Ectodermal cell (in vitro differentiated cells): Measurements from ENCODE around the gene FNDC1.

Experiments
- H3K27ac ChIP-seq: 2 replicates; pipeline ENCODE4 v1.7.0; 2013; ENCODE audit warnings: mild to moderate bottlenecking, low read depth, low read length; ENCODE audit not compliant: insufficient read depth, poor library complexity, severe bottlenecking
- H3K27me3 ChIP-seq: 2 replicates; pipeline ENCODE4 v1.7.0; 2013; ENCODE audit warnings: mild to moderate bottlenecking, low read length; ENCODE audit not compliant: insufficient read depth, control insufficient read depth, poor library complexity, severe bottlenecking
- H3K36me3 ChIP-seq: one replicate; pipeline ENCODE4 v1.7.0; 2013; ENCODE audit warnings: low read length; ENCODE audit not compliant: control insufficient read depth, insufficient read depth
- H3K4me1 ChIP-seq: one replicate; pipeline ENCODE4 v1.7.0; 2013; ENCODE audit warnings: low read length; ENCODE audit not compliant: control insufficient read depth, insufficient read depth
- H3K4me3 ChIP-seq: 2 replicates; pipeline ENCODE4 v1.7.0; 2013; ENCODE audit warnings: low read depth, low read length, control low read depth; ENCODE audit not compliant: insufficient read depth
- H3K9me3 ChIP-seq: 2 replicates; pipeline ENCODE4 v1.7.0; 2013; ENCODE audit warnings: mild to moderate bottlenecking, low read length, moderate library complexity; ENCODE audit not compliant: control insufficient read depth
- WGBS, 2 experiments: methylation state at CpG; one replicate each; pipeline ENCODE4 v1.1.7; 2013; ENCODE audit warnings: missing lambda C conversion rate in 2 of 2; 5-methylcytosine and 5-hydroxymethylcytosine counted together

The FNDC1 gene

DNA sequence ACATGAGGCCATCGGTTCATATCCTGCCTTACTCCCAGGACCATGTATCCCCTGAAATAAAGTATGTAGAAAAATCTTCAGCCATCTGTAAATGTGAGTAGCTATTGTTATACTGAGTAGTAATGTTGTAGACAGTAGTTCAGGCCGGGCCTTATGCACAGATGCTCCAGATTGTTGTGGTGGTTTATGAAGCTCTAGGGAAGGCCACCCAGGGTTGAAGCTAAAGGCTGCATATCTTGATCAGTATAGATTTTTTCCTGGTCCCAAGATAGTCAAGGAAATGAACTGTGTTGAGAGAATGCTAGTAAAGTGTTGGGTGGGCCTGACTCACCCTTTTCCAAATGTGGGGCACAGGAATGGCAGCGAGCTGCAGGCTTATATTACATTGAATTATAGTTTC, 81.4 kb downstream of the FNDC1 start:
- H3K27me3 ChIP-seq = no peaks in the 10 kb centered on the region
- no peaks in the 10 kb centered on the region for H3K4me1 ChIP-seq
- WGBS, 2 experiments = 96 to 97% methylated on average over 3 of the region's 3 CpGs
- no peaks in the 10 kb centered on the region for H3K36me3 ChIP-seq
- H3K9me3 ChIP-seq = no peaks in the 10 kb centered on the region
- H3K4me3 ChIP-seq = no peak overlapping the region
- H3K27ac ChIP-seq = no peak overlapping the region

DNA sequence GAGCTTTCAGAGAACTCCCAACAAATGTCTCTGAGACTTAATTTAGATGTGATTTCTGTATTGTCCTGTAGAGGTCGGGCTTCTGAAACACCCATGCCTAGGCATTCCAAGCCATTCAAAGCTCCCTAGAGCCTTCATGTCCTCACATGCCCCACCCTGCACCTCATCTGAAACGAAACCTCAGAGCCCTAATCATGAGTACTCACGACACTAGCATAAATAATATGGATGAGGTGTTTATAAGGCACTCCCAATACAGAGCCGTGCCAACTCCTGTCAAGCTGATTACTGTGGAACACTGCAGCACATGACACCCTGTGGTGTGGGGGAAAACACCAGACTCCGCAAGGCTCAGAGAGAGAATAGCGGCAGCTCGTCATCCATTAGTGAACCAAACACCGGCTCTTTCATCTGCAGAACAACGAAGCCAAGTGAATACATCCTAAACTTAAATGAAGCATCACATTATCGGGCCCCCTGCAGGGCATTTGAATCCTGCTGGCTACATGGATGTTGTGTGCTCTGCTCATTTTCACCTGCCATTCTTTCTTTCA, 83.8 kb downstream of the FNDC1 start:
- no peaks in the 10 kb centered on the region for H3K27me3 ChIP-seq
- no peak overlapping the region for H3K27ac ChIP-seq
- H3K4me3 ChIP-seq = no peak overlapping the region
- no peaks in the 10 kb centered on the region for H3K9me3 ChIP-seq
- no peaks in the 10 kb centered on the region for H3K36me3 ChIP-seq
- H3K4me1 ChIP-seq = no peaks in the 10 kb centered on the region
- 56 to 61% methylated on average over 10 of the region's 10 CpGs for WGBS, 2 experiments

DNA sequence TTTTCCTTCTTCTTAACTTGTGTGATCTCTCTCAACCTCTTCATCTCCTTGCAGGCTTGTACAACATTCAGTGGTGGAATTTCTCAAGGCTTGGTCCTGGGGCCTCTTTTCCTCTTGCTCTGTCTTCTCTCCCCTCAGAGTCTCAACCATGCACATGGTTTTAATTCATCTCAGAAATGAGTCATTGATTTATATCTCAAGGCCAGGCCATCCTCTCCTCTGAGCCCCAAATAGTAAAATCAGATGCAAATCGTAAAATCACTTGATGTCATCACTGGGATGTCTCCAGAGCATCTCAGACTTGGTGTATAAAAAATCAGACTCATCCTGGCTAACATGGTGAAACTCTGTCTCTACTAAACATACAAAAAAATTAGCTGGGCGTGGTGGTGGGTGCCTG, 85.0 kb downstream of the FNDC1 start:
- no peaks in the 10 kb centered on the region for H3K4me1 ChIP-seq
- WGBS, 2 experiments = 88 to 95% methylated on average over 2 of the region's 2 CpGs
- H3K36me3 ChIP-seq = no peaks in the 10 kb centered on the region
- H3K9me3 ChIP-seq = no peaks in the 10 kb centered on the region
- no peak overlapping the region for H3K4me3 ChIP-seq
- H3K27ac ChIP-seq = no peak overlapping the region
- H3K27me3 ChIP-seq = no peaks in the 10 kb centered on the region

DNA sequence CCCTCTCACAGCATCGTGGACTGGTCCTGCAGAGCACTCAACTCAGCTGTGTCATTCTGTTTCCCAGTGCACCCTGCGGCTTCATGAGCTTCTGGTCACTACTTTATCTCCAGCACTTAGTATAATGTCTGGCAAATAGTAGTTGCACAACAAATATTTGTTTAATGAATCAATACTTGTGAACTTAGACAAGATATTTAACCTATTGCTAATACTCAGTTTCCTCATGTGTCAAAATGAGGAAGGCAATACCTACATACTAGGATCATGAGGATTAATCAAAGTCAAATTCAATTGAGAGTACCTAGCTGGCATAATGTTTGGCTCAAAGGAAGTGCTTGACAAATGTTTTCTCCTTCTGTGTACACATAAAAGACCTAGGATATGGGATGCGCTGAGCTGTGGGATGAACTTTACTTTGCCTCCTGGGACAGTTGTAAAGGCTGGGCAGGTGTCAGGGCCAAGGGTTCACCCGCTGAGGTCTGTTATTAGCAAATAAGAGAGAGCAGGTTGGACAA, 86.3 kb downstream of the FNDC1 start:
- Histone ChIP-seq H3K36me3 (no peaks in the 10 kb centered on the region), H3K9me3 (no peaks in the 10 kb centered on the region), H3K27me3 (no peaks in the 10 kb centered on the region), H3K27ac (no peak overlapping the region), H3K4me3 (no peak overlapping the region), H3K4me1 (no peaks in the 10 kb centered on the region)
- 75 to 81% methylated on average over 4 of the region's 4 CpGs for WGBS, 2 experiments

DNA sequence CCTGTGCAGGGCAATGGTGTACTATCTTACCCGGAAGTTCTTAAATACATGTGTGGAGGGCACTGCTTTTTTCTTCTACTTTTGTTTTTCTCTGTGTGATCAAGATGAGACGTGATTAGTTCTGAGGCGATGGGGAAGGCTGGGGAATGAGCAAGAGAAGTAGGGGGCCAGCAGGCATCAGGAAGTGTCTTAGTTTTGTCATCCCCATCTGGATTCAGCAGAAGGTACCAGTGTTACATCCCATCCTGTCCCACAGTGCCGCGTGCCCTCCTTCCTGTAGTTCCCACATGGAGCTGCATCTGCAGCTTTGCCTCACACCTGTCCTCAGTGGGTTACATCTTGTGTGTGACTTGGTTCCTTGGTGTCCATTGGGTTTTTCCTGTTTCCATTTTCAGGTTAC, 86.9 kb downstream of the FNDC1 start:
- Histone ChIP-seq H3K4me3 (no peak overlapping the region), H3K27ac (no peak overlapping the region), H3K27me3 (no peaks in the 10 kb centered on the region), H3K9me3 (no peaks in the 10 kb centered on the region), H3K4me1 (no peaks in the 10 kb centered on the region), H3K36me3 (no peaks in the 10 kb centered on the region)
- WGBS, 2 experiments = 95 to 99% methylated on average over 5 of the region's 5 CpGs

DNA sequence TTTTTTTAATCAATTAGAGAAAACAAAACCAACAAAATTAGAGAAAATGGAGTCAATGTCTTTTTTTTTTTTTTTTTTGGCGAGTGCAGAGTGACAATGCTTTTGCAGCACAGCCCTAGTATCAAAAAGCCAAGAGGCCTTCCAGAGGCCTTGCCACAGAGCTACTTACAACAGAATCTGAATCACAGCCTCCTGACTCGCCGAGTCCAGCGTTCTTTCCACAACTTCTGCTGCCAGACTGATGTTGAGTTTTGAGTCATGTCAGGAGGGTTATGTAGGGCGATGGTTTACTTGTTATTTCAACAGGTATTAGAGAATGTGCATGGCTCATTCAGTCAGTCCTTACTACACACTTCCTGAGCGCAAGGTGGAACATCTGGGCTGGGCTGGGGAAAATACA, 88.6 kb downstream of the FNDC1 start:
- no peaks in the 10 kb centered on the region for H3K27me3 ChIP-seq
- H3K9me3 ChIP-seq = no peaks in the 10 kb centered on the region
- no peak overlapping the region for H3K27ac ChIP-seq
- H3K4me3 ChIP-seq = no peak overlapping the region
- no peaks in the 10 kb centered on the region for H3K36me3 ChIP-seq
- 91 to 92% methylated on average over 6 of the region's 6 CpGs for WGBS, 2 experiments
- no peaks in the 10 kb centered on the region for H3K4me1 ChIP-seq

DNA sequence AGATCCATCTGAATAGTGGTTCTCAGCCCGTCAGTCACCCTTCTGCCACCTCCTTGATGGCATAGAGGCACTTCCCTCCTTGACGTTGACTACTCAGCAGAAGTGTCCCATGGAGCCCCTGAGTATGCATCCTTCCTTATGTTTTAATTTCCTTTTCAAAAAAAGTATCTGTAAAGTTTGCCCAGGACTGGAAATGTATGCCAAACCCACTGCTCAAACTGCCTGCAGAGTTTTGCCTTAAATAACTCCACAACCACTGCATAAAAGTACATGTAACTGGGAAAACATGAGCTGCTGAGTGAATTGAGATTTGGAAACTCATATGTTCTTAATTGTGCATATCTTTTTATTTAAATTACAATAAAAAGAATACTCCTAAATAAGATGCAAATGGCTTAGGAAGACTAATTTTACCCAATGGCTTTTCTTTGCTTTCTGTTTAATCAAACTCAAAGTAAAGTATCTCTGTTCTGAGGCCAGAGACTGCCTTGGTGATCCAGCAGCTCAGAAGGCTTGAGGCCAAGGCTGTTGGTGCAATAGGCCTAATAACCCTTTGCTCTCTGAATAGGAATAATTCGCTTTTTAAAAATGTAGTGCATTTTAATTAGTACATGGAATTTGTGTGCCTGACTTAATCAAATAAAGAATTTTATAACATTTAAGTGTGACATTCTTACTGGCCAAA, 90.4 kb downstream of the FNDC1 start:
- no peak overlapping the region for H3K4me3 ChIP-seq
- no peaks in the 10 kb centered on the region for H3K9me3 ChIP-seq
- no peaks in the 10 kb centered on the region for H3K27me3 ChIP-seq
- no peak overlapping the region for H3K27ac ChIP-seq
- H3K36me3 ChIP-seq = no peaks in the 10 kb centered on the region
- WGBS, 2 experiments = 84 to 87% methylated on average over 2 to 3 of the region's 3 CpGs
- no peaks in the 10 kb centered on the region for H3K4me1 ChIP-seq

DNA sequence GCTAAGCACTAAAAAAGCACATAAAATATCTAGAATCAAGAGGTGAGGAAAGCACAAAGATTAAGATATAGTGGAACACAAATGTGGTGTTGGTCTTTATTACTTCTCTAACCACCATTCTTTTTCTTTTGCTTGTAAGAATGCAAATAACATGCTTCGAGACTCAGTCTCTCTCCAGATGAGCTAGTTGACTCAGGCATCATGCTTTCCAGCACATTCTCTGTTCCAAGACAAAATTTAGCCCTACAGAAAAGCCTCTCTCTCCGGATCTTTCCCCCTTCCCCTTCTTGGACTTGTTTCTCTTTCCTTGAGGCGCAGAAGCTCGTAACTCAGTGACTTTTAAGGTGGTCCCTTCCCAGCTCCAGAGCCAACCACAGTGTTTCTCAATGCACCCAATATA, 91.0 kb downstream of the FNDC1 start:
- no peaks in the 10 kb centered on the region for H3K4me1 ChIP-seq
- H3K27ac ChIP-seq = no peak overlapping the region
- no peaks in the 10 kb centered on the region for H3K9me3 ChIP-seq
- H3K4me3 ChIP-seq = no peak overlapping the region
- no peaks in the 10 kb centered on the region for H3K27me3 ChIP-seq
- no peaks in the 10 kb centered on the region for H3K36me3 ChIP-seq
- WGBS, 2 experiments = 90 to 92% methylated on average over 4 of the region's 4 CpGs

DNA sequence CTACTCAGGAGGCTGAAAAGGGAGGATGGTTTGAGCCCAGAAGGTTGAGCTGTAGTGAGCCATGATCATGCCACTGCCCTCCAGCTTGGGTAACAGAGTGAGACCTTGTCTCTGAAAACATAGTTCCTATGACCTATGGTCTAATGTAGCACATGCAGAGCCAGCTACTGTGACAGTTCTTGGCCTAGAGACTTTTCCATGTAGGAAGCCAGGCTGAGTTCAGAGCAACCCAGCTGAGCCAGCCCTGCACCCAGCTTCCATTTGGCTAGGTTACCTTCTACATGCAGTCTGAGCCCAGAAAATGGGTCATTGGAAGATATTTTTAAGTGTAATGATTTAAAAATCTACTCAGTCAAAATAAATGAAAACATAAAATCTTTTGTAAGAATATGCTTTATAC, 92.8 kb downstream of the FNDC1 start:
- H3K4me3 ChIP-seq = no peak overlapping the region
- H3K9me3 ChIP-seq = no peaks in the 10 kb centered on the region
- H3K27me3 ChIP-seq = no peaks in the 10 kb centered on the region
- no peaks in the 10 kb centered on the region for H3K4me1 ChIP-seq
- H3K36me3 ChIP-seq = no peaks in the 10 kb centered on the region
- no peak overlapping the region for H3K27ac ChIP-seq

DNA sequence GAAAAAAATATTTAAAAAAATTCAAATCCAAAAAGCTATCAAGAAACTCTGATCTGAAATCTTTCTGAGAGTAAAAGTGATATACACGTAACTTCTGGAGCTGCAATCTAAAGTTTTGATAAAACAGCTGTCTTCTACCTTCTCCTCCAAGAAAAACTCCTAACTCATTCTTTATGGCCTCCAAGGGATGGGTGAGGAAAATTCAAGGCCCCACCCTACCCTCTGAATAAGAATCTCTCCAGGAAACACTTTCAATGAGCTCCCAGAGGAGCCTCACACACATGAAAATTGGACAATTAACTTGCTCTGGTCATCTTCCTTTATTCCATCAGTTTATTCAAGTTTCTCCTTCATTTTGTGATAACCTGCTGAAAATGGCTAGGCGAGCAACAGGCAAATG, 93.4 kb downstream of the FNDC1 start:
- Histone ChIP-seq H3K4me1 (no peaks in the 10 kb centered on the region), H3K27ac (no peak overlapping the region), H3K9me3 (no peaks in the 10 kb centered on the region), H3K36me3 (no peaks in the 10 kb centered on the region), H3K27me3 (no peaks in the 10 kb centered on the region), H3K4me3 (no peak overlapping the region)
- 81 to 100% methylated on average over 2 of the region's 2 CpGs for WGBS, 2 experiments
